NCI-H2029 treated with DMSO at 0.1 percent for 48 hours (cell line): ENCODE results near the gene ARRB2.

Source experiments
- DNase-seq: peaks from one replicate; lab custom pipeline; 2025; lab: John Stamatoyannopoulos, UW

ARRB2 gene

GRCh38 chr17:4728124-4728523 is 17.7 kb downstream of the ARRB2 start:
- DNase-seq, result no peak

GRCh38 chr17:4733073-4733531 is 22.7 kb downstream of the ARRB2 start:
- no peak for DNase-seq

GRCh38 chr17:4734857-4735475 is 24.5 kb downstream of the ARRB2 start:
- DNase-seq, result no peak

GRCh38 chr17:4735876-4736651 is 25.6 kb downstream of the ARRB2 start:
- no peak for DNase-seq

GRCh38 chr17:4738136-4739121 is 28.0 kb downstream of the ARRB2 start:
- no peak for DNase-seq

- DNase-seq, result no peak
Observed at GRCh38 chr17:4739122-4740024, 28.9 kb downstream of the ARRB2 start, which contains the start of the genes CXCL16 and ZMYND15. Gene CXCL16 (minus strand): TSS chr17:4739928. CDS start chr17:4739339, 589 bp downstream. Gene ZMYND15 (plus strand): TSS chr17:4739833. CDS start chr17:4740549, 716 bp downstream.

- no peak for DNase-seq
Observed at GRCh38 chr17:4740025-4740351, 29.6 kb downstream of the ARRB2 start.

GRCh38 chr17:4740584-4740983 is 30.2 kb downstream of the ARRB2 start:
- no peak for DNase-seq

- DNase-seq, result no peak
Observed at GRCh38 chr17:4741544-4741943, 31.1 kb downstream of the ARRB2 start.

- no peak for DNase-seq
Observed at GRCh38 chr17:4742133-4742532, 31.7 kb downstream of the ARRB2 start.

GRCh38 chr17:4742629-4743028 is 32.2 kb downstream of the ARRB2 start:
- DNase-seq, result no peak

GRCh38 chr17:4743216-4743615 is 32.8 kb downstream of the ARRB2 start:
- no peak for DNase-seq

GRCh38 chr17:4743898-4744297 is 33.5 kb downstream of the ARRB2 start:
- no peak for DNase-seq

- DNase-seq, result no peak
Observed at GRCh38 chr17:4744999-4745969, 34.9 kb downstream of the ARRB2 start.

GRCh38 chr17:4747847-4748246 is 37.4 kb downstream of the ARRB2 start:
- DNase-seq, result no peak

- DNase-seq, result no peak
Observed at GRCh38 chr17:4748686-4749085, 38.3 kb downstream of the ARRB2 start.

- DNase-seq, result no peak
Observed at GRCh38 chr17:4750606-4751005, 40.2 kb downstream of the ARRB2 start.

- no peak for DNase-seq
Observed at GRCh38 chr17:4751932-4752331, 41.5 kb downstream of the ARRB2 start.

- DNase-seq, result no peak
Observed at GRCh38 chr17:4753392-4753791, 43.0 kb downstream of the ARRB2 start.

GRCh38 chr17:4759776-4760236 is 49.4 kb downstream of the ARRB2 start:
- DNase-seq, result no peak
